BLaER1 (cell line): Measurements from ENCODE around the gene IL2RG.

Experiments used
- H3K27ac ChIP-seq: shearing (Covaris generic); formaldehyde crosslinking; 2 replicates; pipeline ENCODE4 v1.8.1; 2022
- H3K27me3 ChIP-seq: shearing (Covaris generic); formaldehyde crosslinking; 2 replicates; pipeline ENCODE4 v1.8.1; 2022
- H3K36me3 ChIP-seq: shearing (Covaris generic); formaldehyde crosslinking; 2 replicates; pipeline ENCODE4 v1.8.1; 2022
- H3K4me1 ChIP-seq: shearing (Covaris generic); formaldehyde crosslinking; 2 replicates; pipeline ENCODE4 v1.8.1; 2022
- H3K4me2 ChIP-seq: shearing (Covaris generic); formaldehyde crosslinking; 2 replicates; pipeline ENCODE4 v1.8.1; 2022
- H3K4me3 ChIP-seq: shearing (Covaris generic); formaldehyde crosslinking; 2 replicates; pipeline ENCODE4 v1.8.1; 2022
- H3K9ac ChIP-seq: shearing (Covaris generic); formaldehyde crosslinking; 2 replicates; pipeline ENCODE4 v1.8.1; 2022
- H3K9me3 ChIP-seq: shearing (Covaris generic); formaldehyde crosslinking; 2 replicates; pipeline ENCODE4 v1.8.1; 2022
- H4K20me1 ChIP-seq: shearing (Covaris generic); formaldehyde crosslinking; 2 replicates; pipeline ENCODE4 v1.8.1; 2022
- Cebpa-rat ChIP-seq: shearing (Covaris generic); IDR thresholded peaks from 2 replicates; pipeline ENCODE4 v1.8.1; 2022

IL2RG gene

DNA sequence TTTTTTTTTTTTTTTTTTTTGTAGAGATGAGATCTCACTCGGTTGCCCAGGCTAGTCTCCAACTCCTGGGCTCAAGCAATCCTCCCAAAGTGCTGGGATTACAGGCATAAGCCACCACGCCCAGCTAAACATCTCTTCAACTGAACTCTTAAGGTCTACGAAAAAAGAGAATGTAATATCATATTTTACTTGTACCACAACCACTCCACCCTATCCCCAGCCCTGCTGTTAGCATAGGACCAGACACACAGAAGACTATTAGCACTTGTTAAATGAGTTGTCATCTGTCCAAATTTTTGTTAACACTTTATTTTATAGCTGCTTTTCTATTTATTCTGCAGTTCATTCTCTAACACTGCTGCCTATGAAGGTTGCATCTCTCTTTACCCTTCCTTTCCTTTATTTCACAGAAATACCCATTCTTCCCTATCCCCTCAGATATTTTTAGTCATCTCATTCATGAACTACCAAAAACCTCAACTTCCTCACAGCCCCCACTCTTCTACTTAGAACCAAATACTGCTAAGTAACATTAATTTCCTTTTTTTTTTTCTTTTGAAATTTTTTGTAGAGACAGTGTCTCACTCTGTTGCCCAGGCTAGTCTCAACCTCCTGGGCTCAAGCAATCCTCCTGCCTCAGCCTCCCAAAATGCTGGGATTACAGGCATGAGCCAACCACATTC is 53.4 kb downstream of the IL2RG start:
- no peak overlapping the region for H3K9ac ChIP-seq
- TF ChIP-seq Cebpa-rat: no peak
- H3K4me1 ChIP-seq: peaks cover 35% of the 10 kb centered on the region
- peaks cover 52% of the 10 kb centered on the region for H3K27me3 ChIP-seq
- H3K4me3 ChIP-seq: no peak overlapping the region
- H3K36me3 ChIP-seq: peaks cover 51% of the 10 kb centered on the region
- 0 out of 2 replicates have a peak, but pooled peaks cover 5% of the 10 kb centered on the region for H4K20me1 ChIP-seq
- H3K27ac ChIP-seq: no peak overlapping the region
- H3K9me3 ChIP-seq: peaks cover 4% of the 10 kb centered on the region; the same call in 1 of the 2 replicates
- peak overlapping the region; percentile 33 for H3K4me2 ChIP-seq
